Skin of body (tissue), 2 donors: ENCODE measurements around the gene HEXIM2. TPM values are rescaled to one million over a fixed set of nuclear protein-coding genes. Genes with fewer than 3 reads are reported as not detected.

ENCODE experiments used
- small RNA-seq: library from RNA; depleted of rRNA; stranded (forward); fragments of <200 nt; gene quantifications from one replicate; pipeline ENCODE3, GENCODE V24; 2014; ENCODE audit warnings: low replicate concordance
- total RNA-seq: library from RNA; depleted of rRNA; stranded (reverse); fragments of >200 nt; gene quantifications from one replicate; pipeline ENCODE4 v1.2.3, GENCODE V29; 2014

The HEXIM2 gene
- total RNA-seq, 1 donor from 2014 or later, result 3.3 TPM

Small RNA genes within 50 kb of the gene (small RNA-seq; reads per million reads assigned to genes)
- gene MIR6784, result not detected

Other genes with a start within 250 kb of the HEXIM2 start
- gene GFAP, start 246.4 kb upstream of the HEXIM2 start, total RNA-seq, result 0.69 TPM
- gene KIF18B, start 214.1 kb upstream of the HEXIM2 start, total RNA-seq, result 2.8 TPM
- gene C1QL1, start 193.6 kb upstream of the HEXIM2 start, total RNA-seq, result 0.20 TPM
- 25.6 TPM for gene DCAKD, start 110.2 kb upstream of the HEXIM2 start, total RNA-seq
- 46.4 TPM for gene NMT1, start 100.6 kb upstream of the HEXIM2 start, total RNA-seq
- gene PLCD3, start 29.4 kb upstream of the HEXIM2 start, total RNA-seq, result 14.1 TPM
- gene ACBD4, start 26.2 kb upstream of the HEXIM2 start, total RNA-seq, result 4.6 TPM
- 21.8 TPM for gene HEXIM1, start 13.4 kb upstream of the HEXIM2 start, total RNA-seq
- gene FMNL1, start 60.0 kb downstream of the HEXIM2 start, total RNA-seq, result 8.3 TPM
- gene SPATA32, start 100.2 kb downstream of the HEXIM2 start, total RNA-seq, result not detected
- 4.4 TPM for gene MAP3K14, start 155.1 kb downstream of the HEXIM2 start, total RNA-seq